ENCODE results near the gene KLHL12. TPM values are rescaled to one million over a fixed set of nuclear protein-coding genes. Genes with fewer than 3 reads are reported as not detected.

Gene KLHL12
- total and polyA plus RNA-seq, 2 donors (not counting 1 experiment from before 2014, with no cell fraction given), result 14.6 to 25.5 TPM

- H3K4me1 ChIP-seq (ENCODE audit: control insufficient read depth in 2 of 2, insufficient read depth in 2 of 2, low read length in 2 of 2), result peaks cover 18 to 19% of the 10 kb centered on the region in 2 donors
- peaks cover 4 to 34% of the 10 kb centered on the region in 2 experiments for H3K36me3 ChIP-seq (replicated peaks in 1 of 2; ENCODE audit: control extremely low read depth in 1 of 2, control insufficient read depth in 1 of 2, extremely low read depth in 1 of 2, insufficient read depth in 2 of 2, low read length in 1 of 2)
- intact Hi-C loops (cut with micrococcal nuclease), result loop anchor here (10.0 kb wide), 1 partner anchor 843 kb away; the partner anchor contains the start of genes ZBED6 and ZC3H11A
Observed at GRCh38 chr1:202952099-202952498, 25.1 kb upstream of the KLHL12 start.

More at GRCh38 chr1:202952099-202952498, 25.1 kb upstream of the KLHL12 start:
- Mint-ChIP-seq H3K4me1 (peaks cover 40% of the 10 kb centered on the region), H3K27ac (no peak overlapping the region), H3K27me3 (no peaks in the 10 kb centered on the region), H3K4me3 (no peak overlapping the region), H3K9me3 (ENCODE audit: insufficient read depth) (no peaks in the 10 kb centered on the region)
- ATAC-seq (ENCODE audit: low read depth), result no peak
- peaks cover 59% of the 10 kb centered on the region for H3K79me2 ChIP-seq (ENCODE audit: control insufficient read depth, insufficient read depth, low read length)
- POLR2A ChIA-PET, result no interaction called here
- H3K4me3 ChIP-seq (ENCODE audit: control extremely low read depth in 1 of 5, extremely low read depth in 1 of 5, insufficient read depth in 1 of 5, low read depth in 2 of 5, low read length in 4 of 5), result no peak overlapping the region
- no peaks in the 10 kb centered on the region for H3K27me3 ChIP-seq (replicated peaks in 1 of 4; ENCODE audit: control extremely low read depth in 1 of 4, control insufficient read depth in 3 of 4, insufficient read depth in 4 of 4, low read length in 3 of 4)
- no peak overlapping the region for H3K4me2 ChIP-seq (replicated peaks; ENCODE audit: low read depth, low read length, poor library complexity, severe bottlenecking)
- H3K27ac ChIP-seq (ENCODE audit: low read length in 2 of 2), result no peak overlapping the region
- H3K9me3 ChIP-seq (ENCODE audit: control extremely low read depth in 1 of 3, control insufficient read depth in 2 of 3, insufficient read depth in 1 of 3, low read length in 2 of 3), result no peaks in the 10 kb centered on the region
- TF ChIP-seq CTCF (IDR thresholded peaks at IDR 0.05) (no peak), EZH2 (IDR thresholded peaks at IDR 0.05; ENCODE audit: borderline replicate concordance, insufficient read depth, low read depth, low read length, poor library complexity, severe bottlenecking) (no peak)
- H2AFZ ChIP-seq (ENCODE audit: insufficient read depth, low read depth, low read length, poor library complexity, severe bottlenecking), result no peak overlapping the region
- WGBS (ENCODE audit: insufficient coverage), result no CpG with 5 or more reads among the region's 1 CpG
- CTCF ChIA-PET, result interaction anchor here (1.1 kb wide), 1 partner anchor 46 kb away, joined by 3 read pairs; no protein-coding TSS in a partner anchor
- DNase-seq, result no peak
- no peak overlapping the region for H3K9ac ChIP-seq (ENCODE audit: low read length)
- peaks cover 66% of the 10 kb centered on the region for H4K20me1 ChIP-seq (ENCODE audit: control insufficient read depth, insufficient read depth, low read length, poor library complexity, severe bottlenecking)

Data from B cell (primary cell).